ENCODE measurements around the gene IP6K1. TPM values are rescaled to one million over a fixed set of nuclear protein-coding genes. Genes with fewer than 3 reads are reported as not detected.
A peak's percentile ranks its signal among the peaks of the same experiment; 100 is the strongest.

The IP6K1 gene
- total RNA-seq, 1 experiment from 2014 or later = 30.6 TPM

DNA sequence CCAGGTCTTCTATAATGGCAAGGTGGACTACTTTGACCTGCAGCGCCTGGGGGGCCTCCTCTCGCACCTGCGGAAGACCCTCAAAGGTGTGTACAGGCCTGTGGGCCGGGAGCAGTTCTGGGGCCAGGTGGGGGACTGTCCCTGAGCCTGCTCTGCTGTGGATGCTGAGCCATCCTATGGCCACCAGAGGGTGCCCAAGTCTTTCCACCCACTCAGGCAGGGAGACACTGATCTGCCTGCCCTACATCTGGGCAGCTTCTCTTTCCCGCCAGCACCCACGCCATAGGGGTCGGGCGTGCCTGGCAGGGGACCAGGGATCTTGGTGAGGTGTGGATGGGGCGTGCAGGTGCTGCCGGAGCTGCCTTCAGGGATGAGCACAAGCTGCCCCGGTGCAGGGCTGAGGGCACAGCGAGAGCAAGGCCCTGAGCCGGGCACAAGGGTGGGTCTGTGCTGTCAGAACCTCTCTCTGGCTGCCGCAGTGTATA lies 82.9 kb downstream of the IP6K1 start:
- DNase-seq (ENCODE audit: low read depth, low spot score) = peak; percentile 22
- H3K9ac ChIP-seq (ENCODE audit: low read length) = no peak overlapping the region
- no peaks in the 10 kb centered on the region for H3K4me1 ChIP-seq (ENCODE audit: control insufficient read depth in 1 of 2, insufficient read depth in 2 of 2, low read length in 2 of 2)
- BruUV-seq (replicated peaks) = no TSS peak
- H3K36me3 ChIP-seq (ENCODE audit: control insufficient read depth in 1 of 2, insufficient read depth in 2 of 2, low read length in 2 of 2) = peaks cover 0 to 4% of the 10 kb centered on the region in 2 experiments; a peak in 1 of 4 replicates
- CTCF ChIA-PET = interaction anchor here (0.6 to 1.6 kb wide), 4 partner anchors 83 to 164 kb away, joined by 3 to 10 read pairs (median 4); partner anchors contain the start of genes IP6K1 and UBA7
- intact Hi-C loops (cut with micrococcal nuclease) = loop anchor here (1.0 kb wide), 3 partner anchors 136 to 486 kb away; no protein-coding TSS in a partner anchor
- H2AFZ ChIP-seq (ENCODE audit: low read depth, low read length, poor library complexity, severe bottlenecking) = no peak overlapping the region
- no peaks in the 10 kb centered on the region for H3K79me2 ChIP-seq (ENCODE audit: insufficient read depth, low read length)
- no peak overlapping the region for H3K4me2 ChIP-seq (ENCODE audit: low read length)
- RAD21 ChIA-PET (ENCODE audit: low non-redundant PET in 1 of 2, low total read pairs in 2 of 2, uncharacterized antibody in 2 of 2, unreplicated experiment in 2 of 2) = no interaction called here
- no peaks in the 10 kb centered on the region for H4K20me1 ChIP-seq (ENCODE audit: insufficient read depth)
- H3K9me2 ChIP-seq (ENCODE audit: insufficient read depth) = no peaks in the 10 kb centered on the region
- POLR2A ChIA-PET = no interaction called here
- no peaks in the 10 kb centered on the region for H3K9me3 ChIP-seq (ENCODE audit: control insufficient read depth in 1 of 2, insufficient read depth in 1 of 2, low read depth in 1 of 2, low read length in 2 of 2)
- H3K4me3 ChIP-seq (replicated peaks in 1 of 2; ENCODE audit: low read depth in 1 of 2, low read length in 2 of 2) = no peak overlapping the region
- ATAC-seq = peak; percentile 93
- H3K27me3 ChIP-seq (ENCODE audit: insufficient read depth, low read length) = no peaks in the 10 kb centered on the region
- TF ChIP-seq ZNF274 (IDR thresholded peaks at IDR 0.05; ENCODE audit: low read depth, low read length) (no peak), RAD21 (IDR thresholded peaks at IDR 0.05; ENCODE audit: low read depth) (peak; percentile 90), EZH2 (IDR thresholded peaks at IDR 0.05) (no peak)
- TF ChIP-seq, protein P1, sequence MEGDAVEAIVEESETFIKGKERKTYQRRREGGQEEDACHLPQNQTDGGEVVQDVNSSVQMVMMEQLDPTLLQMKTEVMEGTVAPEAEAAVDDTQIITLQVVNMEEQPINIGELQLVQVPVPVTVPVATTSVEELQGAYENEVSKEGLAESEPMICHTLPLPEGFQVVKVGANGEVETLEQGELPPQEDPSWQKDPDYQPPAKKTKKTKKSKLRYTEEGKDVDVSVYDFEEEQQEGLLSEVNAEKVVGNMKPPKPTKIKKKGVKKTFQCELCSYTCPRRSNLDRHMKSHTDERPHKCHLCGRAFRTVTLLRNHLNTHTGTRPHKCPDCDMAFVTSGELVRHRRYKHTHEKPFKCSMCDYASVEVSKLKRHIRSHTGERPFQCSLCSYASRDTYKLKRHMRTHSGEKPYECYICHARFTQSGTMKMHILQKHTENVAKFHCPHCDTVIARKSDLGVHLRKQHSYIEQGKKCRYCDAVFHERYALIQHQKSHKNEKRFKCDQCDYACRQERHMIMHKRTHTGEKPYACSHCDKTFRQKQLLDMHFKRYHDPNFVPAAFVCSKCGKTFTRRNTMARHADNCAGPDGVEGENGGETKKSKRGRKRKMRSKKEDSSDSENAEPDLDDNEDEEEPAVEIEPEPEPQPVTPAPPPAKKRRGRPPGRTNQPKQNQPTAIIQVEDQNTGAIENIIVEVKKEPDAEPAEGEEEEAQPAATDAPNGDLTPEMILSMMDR (IDR thresholded peaks at IDR 0.05 in 2 of 3, conservative IDR thresholded peaks at IDR 0.05 in 1 of 3; ENCODE audit: borderline replicate concordance in 1 of 3, insufficient read depth in 1 of 3, low read depth in 2 of 3, low read length in 2 of 3) = peak; percentile 76 to 91 (median 76)
- H3K27ac ChIP-seq (ENCODE audit: low read depth, low read length) = peak overlapping the region; percentile 5; the same call in 1 of the 2 replicates

DNA sequence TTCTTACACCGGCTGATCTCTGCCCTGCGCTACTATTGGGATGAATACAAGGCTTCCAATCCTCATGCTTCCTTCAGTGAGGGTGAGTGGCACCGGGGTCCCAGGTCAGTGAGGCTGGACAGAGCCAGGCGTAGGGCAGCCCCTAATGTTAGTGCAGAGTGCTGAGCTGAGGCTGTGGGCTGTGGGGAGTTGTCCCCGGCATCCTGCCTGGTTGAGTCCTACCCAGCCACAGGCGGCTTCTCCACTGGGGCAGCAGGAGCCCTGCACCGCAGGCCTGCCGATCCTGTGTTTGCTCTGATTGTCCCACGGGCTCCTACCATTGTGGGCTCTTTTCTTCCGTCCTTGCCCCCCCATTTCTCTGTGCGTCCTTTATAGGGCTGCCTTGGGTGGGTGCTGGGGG lies 83.7 kb downstream of the IP6K1 start:
- H3K27ac ChIP-seq (ENCODE audit: low read depth, low read length) = no peak overlapping the region
- ChIA-PET CTCF (interaction anchor here (1.5 kb wide), 1 partner anchor 137 kb away, joined by 5 read pairs; no protein-coding TSS in a partner anchor), POLR2A (no interaction called here), RAD21 (ENCODE audit: low non-redundant PET in 1 of 2, low total read pairs in 2 of 2, uncharacterized antibody in 2 of 2, unreplicated experiment in 2 of 2) (no interaction called here)
- no peaks in the 10 kb centered on the region for H3K79me2 ChIP-seq (ENCODE audit: insufficient read depth, low read length)
- no peak for ATAC-seq
- no peak overlapping the region for H3K9ac ChIP-seq (ENCODE audit: low read length)
- H2AFZ ChIP-seq (ENCODE audit: low read depth, low read length, poor library complexity, severe bottlenecking) = no peak overlapping the region
- peaks cover 0 to 8% of the 10 kb centered on the region in 2 experiments; a peak in 1 of 4 replicates for H3K36me3 ChIP-seq (ENCODE audit: control insufficient read depth in 1 of 2, insufficient read depth in 2 of 2, low read length in 2 of 2)
- H4K20me1 ChIP-seq (ENCODE audit: insufficient read depth) = no peaks in the 10 kb centered on the region
- no peak for TF ChIP-seq POLR2A (IDR thresholded peaks at IDR 0.05; ENCODE audit: borderline replicate concordance, extremely low read depth, insufficient read depth, insufficient read length)
- no peak for TF ChIP-seq ELF1 (IDR thresholded peaks at IDR 0.05; ENCODE audit: borderline replicate concordance, low read depth)
- TF ChIP-seq CEBPB (IDR thresholded peaks at IDR 0.05; ENCODE audit: low read depth) = no peak
- no peak for TF ChIP-seq CBX3 (IDR thresholded peaks at IDR 0.05; ENCODE audit: low read depth)
- TF ChIP-seq, protein P2, sequence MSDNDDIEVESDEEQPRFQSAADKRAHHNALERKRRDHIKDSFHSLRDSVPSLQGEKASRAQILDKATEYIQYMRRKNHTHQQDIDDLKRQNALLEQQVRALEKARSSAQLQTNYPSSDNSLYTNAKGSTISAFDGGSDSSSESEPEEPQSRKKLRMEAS (IDR thresholded peaks at IDR 0.05) = no peak
- TF ChIP-seq, protein P3, sequence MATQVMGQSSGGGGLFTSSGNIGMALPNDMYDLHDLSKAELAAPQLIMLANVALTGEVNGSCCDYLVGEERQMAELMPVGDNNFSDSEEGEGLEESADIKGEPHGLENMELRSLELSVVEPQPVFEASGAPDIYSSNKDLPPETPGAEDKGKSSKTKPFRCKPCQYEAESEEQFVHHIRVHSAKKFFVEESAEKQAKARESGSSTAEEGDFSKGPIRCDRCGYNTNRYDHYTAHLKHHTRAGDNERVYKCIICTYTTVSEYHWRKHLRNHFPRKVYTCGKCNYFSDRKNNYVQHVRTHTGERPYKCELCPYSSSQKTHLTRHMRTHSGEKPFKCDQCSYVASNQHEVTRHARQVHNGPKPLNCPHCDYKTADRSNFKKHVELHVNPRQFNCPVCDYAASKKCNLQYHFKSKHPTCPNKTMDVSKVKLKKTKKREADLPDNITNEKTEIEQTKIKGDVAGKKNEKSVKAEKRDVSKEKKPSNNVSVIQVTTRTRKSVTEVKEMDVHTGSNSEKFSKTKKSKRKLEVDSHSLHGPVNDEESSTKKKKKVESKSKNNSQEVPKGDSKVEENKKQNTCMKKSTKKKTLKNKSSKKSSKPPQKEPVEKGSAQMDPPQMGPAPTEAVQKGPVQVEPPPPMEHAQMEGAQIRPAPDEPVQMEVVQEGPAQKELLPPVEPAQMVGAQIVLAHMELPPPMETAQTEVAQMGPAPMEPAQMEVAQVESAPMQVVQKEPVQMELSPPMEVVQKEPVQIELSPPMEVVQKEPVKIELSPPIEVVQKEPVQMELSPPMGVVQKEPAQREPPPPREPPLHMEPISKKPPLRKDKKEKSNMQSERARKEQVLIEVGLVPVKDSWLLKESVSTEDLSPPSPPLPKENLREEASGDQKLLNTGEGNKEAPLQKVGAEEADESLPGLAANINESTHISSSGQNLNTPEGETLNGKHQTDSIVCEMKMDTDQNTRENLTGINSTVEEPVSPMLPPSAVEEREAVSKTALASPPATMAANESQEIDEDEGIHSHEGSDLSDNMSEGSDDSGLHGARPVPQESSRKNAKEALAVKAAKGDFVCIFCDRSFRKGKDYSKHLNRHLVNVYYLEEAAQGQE (IDR thresholded peaks at IDR 0.05; ENCODE audit: low read depth) = no peak
- no peak for TF ChIP-seq FOSL1 (IDR thresholded peaks at IDR 0.05; ENCODE audit: low read depth)
- TF ChIP-seq, protein P4, sequence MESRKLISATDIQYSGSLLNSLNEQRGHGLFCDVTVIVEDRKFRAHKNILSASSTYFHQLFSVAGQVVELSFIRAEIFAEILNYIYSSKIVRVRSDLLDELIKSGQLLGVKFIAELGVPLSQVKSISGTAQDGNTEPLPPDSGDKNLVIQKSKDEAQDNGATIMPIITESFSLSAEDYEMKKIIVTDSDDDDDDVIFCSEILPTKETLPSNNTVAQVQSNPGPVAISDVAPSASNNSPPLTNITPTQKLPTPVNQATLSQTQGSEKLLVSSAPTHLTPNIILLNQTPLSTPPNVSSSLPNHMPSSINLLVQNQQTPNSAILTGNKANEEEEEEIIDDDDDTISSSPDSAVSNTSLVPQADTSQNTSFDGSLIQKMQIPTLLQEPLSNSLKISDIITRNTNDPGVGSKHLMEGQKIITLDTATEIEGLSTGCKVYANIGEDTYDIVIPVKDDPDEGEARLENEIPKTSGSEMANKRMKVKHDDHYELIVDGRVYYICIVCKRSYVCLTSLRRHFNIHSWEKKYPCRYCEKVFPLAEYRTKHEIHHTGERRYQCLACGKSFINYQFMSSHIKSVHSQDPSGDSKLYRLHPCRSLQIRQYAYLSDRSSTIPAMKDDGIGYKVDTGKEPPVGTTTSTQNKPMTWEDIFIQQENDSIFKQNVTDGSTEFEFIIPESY (IDR thresholded peaks at IDR 0.05; ENCODE audit: extremely low read depth, insufficient replicate concordance, low read length) = no peak
- intact Hi-C loops (cut with micrococcal nuclease) = loop anchor here (1.0 kb wide), 3 partner anchors 137 to 487 kb away; no protein-coding TSS in a partner anchor
- no peaks in the 10 kb centered on the region for H3K9me3 ChIP-seq (ENCODE audit: control insufficient read depth in 1 of 2, insufficient read depth in 1 of 2, low read depth in 1 of 2, low read length in 2 of 2)
- H3K9me2 ChIP-seq (ENCODE audit: insufficient read depth) = no peaks in the 10 kb centered on the region
- no peak overlapping the region for H3K4me3 ChIP-seq (replicated peaks in 1 of 2; ENCODE audit: low read depth in 1 of 2, low read length in 2 of 2)
- H3K27me3 ChIP-seq (ENCODE audit: insufficient read depth, low read length) = no peaks in the 10 kb centered on the region
- BruUV-seq (replicated peaks) = no TSS peak
- no peaks in the 10 kb centered on the region for H3K4me1 ChIP-seq (ENCODE audit: control insufficient read depth in 1 of 2, insufficient read depth in 2 of 2, low read length in 2 of 2)
- DNase-seq (ENCODE audit: low read depth, low spot score) = no peak
- no peak overlapping the region for H3K4me2 ChIP-seq (ENCODE audit: low read length)
